Skin epidermis (tissue), 12 donors: ENCODE data around the gene USP25.

Experiments
- H3K27ac ChIP-seq, 21 experiments: fragments of 200-600 bp; sonication (generic) in 11 of 21; one replicate each; pipeline ENCODE4 v1.5.0; 2020; ENCODE audit warnings: mild to moderate bottlenecking in 3 of 21, inconsistent platforms in 2 of 21, moderate library complexity in 2 of 21
- H3K4me3 ChIP-seq, 7 experiments: fragments of 200-600 bp; sonication (generic) in 2 of 7; one replicate each; pipeline ENCODE4 v1.5.0; 2020; ENCODE audit warnings: inconsistent platforms in 2 of 7, mild to moderate bottlenecking in 2 of 7, moderate library complexity in 1 of 7

Gene USP25

GRCh38 chr21:15928686-15929425 is 199.1 kb downstream of the USP25 start:
- H3K27ac ChIP-seq, result no peak overlapping the region
- H3K4me3 ChIP-seq, result no peak overlapping the region

- no peak overlapping the region for H3K4me3 ChIP-seq
- H3K27ac ChIP-seq, result no peak overlapping the region
These were observed 199.8 kb downstream of the USP25 start for GRCh38 chr21:15929536-15929935.
